SJCRH30 (cell line): ENCODE results near the gene FBXO24. TPM values are rescaled to one million over a fixed set of nuclear protein-coding genes. Genes with fewer than 3 reads are reported as not detected.

Experiments used
- DNase-seq, 2 experiments: peaks; one replicate each; pipeline ENCODE4 v3.0.0-alpha.2; 2015 to 2020
- H3K27ac ChIP-seq: fragments of 250-450 bp; sonication (Bioruptor Pico); 2 replicates; pipeline ENCODE4 v1.5.1; 2020; ENCODE audit warnings: mild to moderate bottlenecking, moderate library complexity
- H3K27me3 ChIP-seq: fragments of 250-450 bp; sonication (Bioruptor Pico); 2 replicates; pipeline ENCODE4 v1.5.1; 2020; ENCODE audit warnings: mild to moderate bottlenecking, moderate library complexity
- H3K36me3 ChIP-seq: fragments of 250-450 bp; sonication (Bioruptor Pico); 2 replicates; pipeline ENCODE4 v1.5.1; 2020; ENCODE audit warnings: mild to moderate bottlenecking, moderate library complexity
- H3K4me1 ChIP-seq: fragments of 250-450 bp; sonication (Bioruptor Pico); 2 replicates; pipeline ENCODE4 v1.5.1; 2020; ENCODE audit warnings: mild to moderate bottlenecking, moderate library complexity
- H3K4me3 ChIP-seq: fragments of 250-450 bp; sonication (Bioruptor Pico); 2 replicates; pipeline ENCODE4 v1.5.1; 2020; ENCODE audit warnings: mild to moderate bottlenecking, moderate library complexity
- H3K9me3 ChIP-seq: fragments of 250-450 bp; sonication (Bioruptor Pico); replicated peaks from 2 replicates; pipeline ENCODE4 v1.5.1; 2020; ENCODE audit warnings: mild to moderate bottlenecking, moderate library complexity
- total RNA-seq: library from RNA; depleted of rRNA; stranded (reverse); fragments of >200 nt; shearing (Covaris generic); gene quantifications from 2 replicates; pipeline ENCODE4 v1.2.3, GENCODE V29; 2014

The FBXO24 gene
- total RNA-seq, 1 experiment from 2014 or later: not detected

DNA sequence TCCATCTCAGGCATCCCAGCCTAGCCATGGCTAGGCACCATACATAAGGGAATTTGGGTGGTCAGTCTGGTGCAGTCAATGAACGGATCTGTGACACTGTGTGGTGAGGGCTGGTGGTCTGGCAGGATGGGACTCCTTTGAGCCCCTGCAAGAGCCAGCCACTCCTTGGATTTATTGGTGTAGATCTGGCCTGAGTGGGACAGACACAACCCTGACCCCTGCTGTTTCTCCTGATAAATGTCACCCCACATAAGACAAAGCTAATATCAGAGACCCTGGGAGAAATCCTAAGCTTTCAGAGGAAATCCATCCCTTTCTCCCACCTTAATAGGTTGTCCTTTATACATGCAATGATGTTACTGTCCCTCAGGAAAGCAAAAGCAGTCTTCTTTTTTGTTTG, 2.3 kb downstream of the FBXO24 start:
- peak in 1 of 2 experiments; percentile 62 for DNase-seq
- H3K9me3 ChIP-seq: no peaks in the 10 kb centered on the region
- H3K36me3 ChIP-seq: peaks cover 2% of the 10 kb centered on the region; the same call in 1 of the 2 replicates
- H3K27me3 ChIP-seq: no peaks in the 10 kb centered on the region
- H3K4me3 ChIP-seq: no peak overlapping the region
- no peak overlapping the region for H3K27ac ChIP-seq
- peaks cover 12% of the 10 kb centered on the region for H3K4me1 ChIP-seq

DNA sequence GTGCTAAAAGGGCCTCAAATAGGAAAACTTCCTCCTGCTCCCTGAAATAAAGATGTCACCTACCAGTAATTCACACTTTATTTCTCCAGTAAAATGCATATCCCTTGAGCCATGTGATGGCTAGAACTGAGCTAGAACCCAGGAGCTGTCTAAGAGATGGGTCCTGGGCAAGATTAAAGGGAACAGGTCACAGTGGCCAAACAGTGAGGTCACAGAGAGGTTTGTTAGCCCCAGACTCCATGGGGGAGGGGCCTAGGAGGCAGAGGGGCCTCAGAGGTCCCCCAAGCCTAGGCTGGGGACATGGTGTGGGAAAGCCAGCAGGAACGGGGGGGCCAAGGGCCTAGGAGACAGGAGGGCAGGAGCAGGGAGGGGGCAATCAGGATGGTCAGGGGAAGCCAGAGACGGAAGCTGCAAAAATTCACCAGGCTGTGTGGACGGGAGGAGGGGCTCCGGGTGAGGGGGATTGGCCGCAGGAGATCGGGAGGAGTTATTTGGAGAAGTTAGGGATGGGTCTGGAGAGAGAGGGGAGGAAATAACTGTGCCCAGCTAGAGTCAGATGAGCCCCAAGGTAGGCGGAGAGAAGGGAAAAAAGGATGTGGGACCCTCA, 3.3 kb downstream of the FBXO24 start:
- Histone ChIP-seq H3K27me3 (no peaks in the 10 kb centered on the region), H3K9me3 (no peaks in the 10 kb centered on the region), H3K27ac (no peak overlapping the region), H3K36me3 (no peaks in the 10 kb centered on the region), H3K4me1 (peaks cover 5% of the 10 kb centered on the region; the same call in 1 of the 2 replicates), H3K4me3 (no peak overlapping the region)
- DNase-seq: no peak

DNA sequence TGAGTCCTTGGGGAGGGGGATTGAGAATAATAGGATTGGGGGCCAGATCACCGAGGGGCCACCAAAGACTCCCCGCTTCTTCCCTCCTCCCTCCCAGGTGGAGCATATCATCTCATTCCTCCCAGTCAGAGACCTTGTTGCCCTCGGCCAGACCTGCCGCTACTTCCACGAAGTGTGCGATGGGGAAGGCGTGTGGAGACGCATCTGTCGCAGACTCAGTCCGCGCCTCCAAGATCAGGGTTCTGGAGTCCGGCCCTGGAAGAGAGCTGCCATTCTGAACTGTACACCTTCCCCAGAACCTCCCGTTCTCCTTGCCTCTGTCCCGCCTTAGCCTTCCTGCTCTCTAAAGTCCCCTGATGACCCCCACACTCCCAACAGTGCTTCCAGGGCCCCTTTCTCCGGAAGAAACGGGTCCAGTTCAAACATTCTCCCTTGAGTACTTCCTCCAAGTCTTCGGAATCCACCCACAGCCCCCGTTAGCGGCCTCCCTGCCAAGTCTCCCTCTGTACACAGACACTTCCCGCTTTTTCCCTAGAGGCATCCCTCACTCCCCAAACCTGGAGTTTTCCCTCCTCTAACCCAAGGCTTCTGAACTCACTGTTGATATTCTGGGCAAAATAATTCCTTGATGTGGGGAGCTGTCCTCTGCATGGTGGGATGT, 4.1 kb downstream of the FBXO24 start:
- DNase-seq: no peak
- H3K27me3 ChIP-seq: no peaks in the 10 kb centered on the region
- no peaks in the 10 kb centered on the region for H3K9me3 ChIP-seq
- no peak overlapping the region for H3K4me3 ChIP-seq
- H3K4me1 ChIP-seq: no peaks in the 10 kb centered on the region
- H3K36me3 ChIP-seq: no peaks in the 10 kb centered on the region
- no peak overlapping the region for H3K27ac ChIP-seq

DNA sequence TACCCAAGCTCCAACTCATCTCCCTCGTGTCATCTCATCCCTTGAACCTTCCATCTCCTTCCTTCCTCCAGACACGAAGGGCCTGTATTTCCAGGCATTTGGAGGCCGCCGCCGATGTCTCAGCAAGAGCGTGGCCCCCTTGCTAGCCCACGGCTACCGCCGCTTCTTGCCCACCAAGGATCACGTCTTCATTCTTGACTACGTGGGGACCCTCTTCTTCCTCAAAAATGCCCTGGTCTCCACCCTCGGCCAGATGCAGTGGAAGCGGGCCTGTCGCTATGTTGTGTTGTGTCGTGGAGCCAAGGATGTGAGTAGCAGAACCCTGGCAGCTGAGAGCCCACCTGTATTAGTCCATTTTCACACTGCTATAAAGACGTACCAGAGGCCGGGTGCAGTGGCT, 5.5 kb downstream of the FBXO24 start:
- Histone ChIP-seq H3K9me3 (no peaks in the 10 kb centered on the region), H3K4me3 (no peak overlapping the region), H3K36me3 (no peaks in the 10 kb centered on the region), H3K27me3 (no peaks in the 10 kb centered on the region), H3K27ac (no peak overlapping the region), H3K4me1 (no peaks in the 10 kb centered on the region)
- DNase-seq: no peak

DNA sequence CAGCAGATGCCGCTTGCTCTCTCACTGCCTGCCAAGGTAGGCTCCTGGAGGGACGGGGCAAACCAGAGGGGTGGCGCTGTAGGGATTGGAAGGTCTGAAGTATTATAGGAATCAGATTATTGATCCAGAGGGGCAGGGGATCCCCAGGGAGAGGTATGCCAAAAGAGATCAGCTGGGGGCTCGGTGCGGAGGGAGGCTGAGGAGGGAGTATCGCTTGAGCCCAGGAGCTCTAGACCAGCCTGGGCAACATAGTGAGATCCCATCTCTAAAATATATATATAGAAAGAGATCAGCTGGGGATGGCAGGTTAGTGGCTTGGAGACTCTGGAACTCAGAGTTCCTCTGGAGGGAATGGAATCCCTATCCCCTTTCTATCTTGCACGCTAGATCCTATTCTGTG, 9.1 kb downstream of the FBXO24 start:
- no peak for DNase-seq
- no peaks in the 10 kb centered on the region for H3K36me3 ChIP-seq

DNA sequence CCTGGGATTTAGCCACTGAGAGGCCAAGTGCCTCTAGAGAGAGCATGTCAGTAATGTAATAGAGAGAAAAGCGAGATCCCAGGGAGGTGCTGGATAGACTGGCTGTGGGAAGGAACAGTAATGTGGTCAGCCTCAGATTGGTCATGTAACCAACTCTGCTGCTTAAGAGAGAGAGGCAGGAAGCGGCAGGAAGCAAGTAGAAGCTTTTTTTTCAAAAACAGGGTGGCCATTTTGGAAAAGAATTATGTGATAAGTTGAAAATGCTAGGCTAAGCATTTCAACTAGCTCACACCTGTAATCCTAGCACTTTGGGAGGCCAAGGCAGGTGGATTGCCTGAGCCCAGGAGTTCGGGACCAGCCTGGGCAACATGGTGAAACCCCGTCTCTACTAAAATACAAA, 12.3 kb downstream of the FBXO24 start:
- Histone ChIP-seq H3K4me1 (peaks cover 15% of the 10 kb centered on the region), H3K27me3 (no peaks in the 10 kb centered on the region), H3K9me3 (no peaks in the 10 kb centered on the region), H3K4me3 (no peak overlapping the region), H3K27ac (no peak overlapping the region), H3K36me3 (no peaks in the 10 kb centered on the region)
- no peak for DNase-seq

More for the DNA sequence above, 9.1 kb downstream of the FBXO24 start:
- Histone ChIP-seq H3K4me1 (no peaks in the 10 kb centered on the region), H3K4me3 (no peak overlapping the region), H3K27me3 (no peaks in the 10 kb centered on the region), H3K27ac (no peak overlapping the region), H3K9me3 (no peaks in the 10 kb centered on the region)

DNA sequence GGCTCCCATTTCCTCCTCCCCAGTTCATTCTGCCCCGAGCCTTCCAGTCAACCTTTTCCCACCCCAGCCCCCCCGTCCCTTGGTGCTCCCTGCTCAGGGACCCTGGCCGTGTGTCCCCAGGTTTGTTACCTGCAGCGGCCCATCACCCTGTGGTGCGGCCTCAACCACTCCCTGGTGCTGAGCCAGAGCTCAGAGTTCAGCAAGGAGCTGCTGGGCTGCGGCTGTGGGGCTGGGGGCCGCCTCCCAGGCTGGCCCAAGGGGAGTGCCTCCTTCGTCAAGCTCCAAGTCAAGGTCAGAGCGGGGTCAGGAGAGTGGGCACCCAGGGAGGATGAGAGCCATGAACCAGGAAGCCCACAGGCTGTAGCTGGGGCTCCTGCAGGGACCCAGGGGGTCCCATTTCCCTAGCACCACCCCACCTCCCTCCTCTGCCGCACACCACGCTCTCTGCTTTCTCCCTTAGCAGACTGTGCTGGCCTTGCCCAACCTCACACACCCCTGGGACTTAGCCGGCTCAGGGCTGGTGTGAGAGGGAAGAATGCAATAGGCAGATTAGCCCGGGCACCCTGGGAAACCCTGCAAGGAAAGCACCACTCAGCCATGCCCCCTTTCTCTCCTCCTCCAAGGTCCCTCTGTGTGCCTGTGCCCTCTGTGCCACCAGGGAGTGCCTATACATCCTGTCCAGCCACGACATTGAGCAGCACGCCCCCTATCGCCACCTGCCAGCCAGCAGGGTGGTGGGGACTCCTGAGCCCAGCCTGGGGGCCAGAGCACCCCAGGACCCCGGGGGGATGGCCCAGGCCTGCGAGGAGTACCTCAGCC, 14.0 kb downstream of the FBXO24 start:
- no peak overlapping the region for H3K27ac ChIP-seq
- no peak overlapping the region for H3K4me3 ChIP-seq

DNA sequence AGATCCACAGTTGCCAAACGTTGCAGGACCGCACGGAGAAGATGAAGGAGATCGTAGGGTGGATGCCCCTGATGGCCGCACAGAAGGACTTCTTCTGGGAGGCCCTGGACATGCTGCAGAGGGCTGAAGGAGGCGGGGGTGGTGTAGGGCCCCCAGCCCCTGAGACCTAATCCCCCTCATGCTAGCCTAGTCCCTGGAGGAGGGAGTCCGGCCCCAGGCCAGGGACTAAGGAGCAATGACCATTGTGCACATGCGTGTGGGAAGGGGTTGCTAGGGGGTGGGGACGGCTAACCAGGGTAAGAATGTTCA, 14.6 kb downstream of the FBXO24 start:
- no peak for DNase-seq
- no peak overlapping the region for H3K27ac ChIP-seq
- no peaks in the 10 kb centered on the region for H3K27me3 ChIP-seq
- H3K4me3 ChIP-seq: no peak overlapping the region
- no peaks in the 10 kb centered on the region for H3K9me3 ChIP-seq
- peaks cover 15% of the 10 kb centered on the region for H3K4me1 ChIP-seq
- H3K36me3 ChIP-seq: no peaks in the 10 kb centered on the region

More for the DNA sequence above, 14.0 kb downstream of the FBXO24 start:
- Histone ChIP-seq H3K36me3 (no peaks in the 10 kb centered on the region), H3K27me3 (no peaks in the 10 kb centered on the region), H3K4me1 (peaks cover 15% of the 10 kb centered on the region), H3K9me3 (no peaks in the 10 kb centered on the region)
- no peak for DNase-seq

DNA sequence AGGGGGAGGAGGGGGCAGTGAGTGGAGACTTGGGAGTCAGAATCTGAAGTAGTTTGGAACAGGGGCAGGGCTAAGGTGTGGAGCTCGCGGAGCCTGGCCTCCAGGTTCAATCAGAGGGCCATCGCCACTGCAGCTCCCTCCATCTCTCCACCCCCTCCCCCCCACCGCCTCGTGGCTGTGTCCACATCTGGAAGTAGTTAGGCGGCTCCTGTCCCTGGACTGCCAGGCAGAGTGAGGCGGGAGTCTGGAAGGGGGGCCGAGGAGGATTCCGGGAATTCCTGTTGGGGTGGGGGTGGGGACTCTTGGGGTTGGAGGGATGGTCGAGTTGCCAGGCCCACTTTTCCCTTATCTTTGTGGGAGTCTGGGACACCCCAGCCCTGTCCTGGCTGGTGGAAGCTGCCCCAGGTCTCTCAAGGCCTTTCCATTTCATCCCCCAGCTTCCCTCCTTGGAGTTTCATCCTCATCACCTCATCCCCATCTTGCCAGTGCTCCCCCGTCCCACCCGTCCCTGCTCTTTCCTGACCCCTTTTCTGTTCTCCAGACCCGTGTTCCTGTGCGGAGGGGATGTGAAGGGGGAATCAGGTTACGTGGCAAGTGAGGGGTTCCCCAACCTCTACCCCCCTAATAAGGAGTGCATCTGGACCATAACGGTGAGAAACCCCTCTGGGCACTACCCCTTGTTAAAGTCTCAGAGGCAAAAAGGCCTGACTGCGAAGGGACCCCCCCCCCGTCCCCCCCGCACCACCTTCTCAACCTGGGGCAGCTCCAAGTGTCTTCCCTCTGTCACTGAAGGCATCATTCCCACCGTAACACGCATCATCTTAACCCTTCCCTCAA, 17.0 kb downstream of the FBXO24 start:
- peak; percentile 62 to 68 for DNase-seq
- no peaks in the 10 kb centered on the region for H3K36me3 ChIP-seq
- H3K9me3 ChIP-seq: no peaks in the 10 kb centered on the region
- H3K4me3 ChIP-seq: peak overlapping the region; percentile 66
- peaks cover 15% of the 10 kb centered on the region for H3K4me1 ChIP-seq
- peak overlapping the region; percentile 37; the same call in 1 of the 2 replicates for H3K27ac ChIP-seq
- H3K27me3 ChIP-seq: no peaks in the 10 kb centered on the region

DNA sequence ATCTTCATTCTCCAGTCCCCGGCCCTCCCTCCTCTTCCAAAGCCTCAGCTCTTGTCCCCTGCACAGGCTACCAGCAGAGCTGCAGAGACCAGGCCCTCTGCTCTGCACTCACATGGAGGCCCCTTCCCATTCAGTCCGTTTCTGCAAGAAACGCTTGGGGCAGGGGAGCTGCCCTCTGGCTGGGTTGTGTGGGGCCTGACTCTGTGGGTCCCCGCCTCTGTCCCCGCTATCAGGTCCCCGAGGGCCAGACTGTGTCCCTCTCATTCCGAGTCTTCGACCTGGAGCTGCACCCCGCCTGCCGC, 17.5 kb downstream of the FBXO24 start:
- H3K4me3 ChIP-seq: peak overlapping the region; percentile 66
- H3K27ac ChIP-seq: no peak overlapping the region; the same call in 1 of the 2 replicates
- no peaks in the 10 kb centered on the region for H3K9me3 ChIP-seq
- no peaks in the 10 kb centered on the region for H3K36me3 ChIP-seq
- H3K4me1 ChIP-seq: peaks cover 15% of the 10 kb centered on the region
- no peaks in the 10 kb centered on the region for H3K27me3 ChIP-seq
- DNase-seq: peak; percentile 53 to 71

DNA sequence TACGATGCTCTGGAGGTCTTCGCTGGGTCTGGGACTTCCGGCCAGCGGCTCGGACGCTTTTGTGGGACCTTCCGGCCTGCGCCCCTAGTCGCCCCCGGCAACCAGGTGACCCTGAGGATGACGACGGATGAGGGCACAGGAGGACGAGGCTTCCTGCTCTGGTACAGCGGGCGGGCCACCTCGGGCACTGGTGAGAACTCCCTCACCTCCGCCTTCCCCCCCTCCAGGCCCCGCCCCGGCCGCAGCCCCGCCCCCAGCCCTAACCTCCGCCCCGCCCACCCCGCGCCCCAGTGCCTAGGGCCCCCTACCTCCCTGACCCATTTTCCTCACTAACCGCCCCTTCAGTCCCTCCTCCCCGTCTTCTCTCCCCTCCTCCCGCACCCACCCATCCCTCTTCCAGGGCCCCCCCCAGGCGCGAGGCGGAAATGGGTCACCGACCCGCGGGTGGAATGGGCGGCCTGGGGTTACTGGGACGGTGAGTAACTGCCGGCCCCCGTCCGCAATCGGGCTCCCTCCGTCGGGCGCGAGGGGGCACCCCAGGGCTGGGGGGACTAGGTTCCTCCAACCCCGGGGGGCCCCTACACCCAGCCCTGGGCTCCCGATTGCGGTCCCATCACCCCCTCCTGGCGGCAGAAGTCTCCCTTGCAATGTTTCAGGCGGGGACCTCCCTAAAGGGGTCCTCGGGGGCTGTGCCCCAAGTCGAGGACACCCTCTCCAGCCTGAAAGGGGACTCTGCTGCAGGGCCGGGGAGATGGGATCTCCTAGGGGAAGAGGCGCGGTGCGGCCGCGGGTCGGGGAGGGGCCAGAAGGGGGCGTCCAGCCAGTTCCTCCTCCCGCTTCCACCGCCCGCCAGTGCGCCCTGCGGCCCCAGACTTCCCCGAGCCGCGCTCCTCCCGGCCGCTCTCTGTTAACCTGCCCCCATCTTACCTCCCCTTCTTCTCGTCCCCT, 18.2 kb downstream of the FBXO24 start:
- Histone ChIP-seq H3K4me1 (peaks cover 15% of the 10 kb centered on the region), H3K27me3 (no peaks in the 10 kb centered on the region), H3K9me3 (no peaks in the 10 kb centered on the region), H3K4me3 (peak overlapping the region; percentile 66), H3K27ac (peak overlapping the region; percentile 44), H3K36me3 (no peaks in the 10 kb centered on the region)
- DNase-seq: peak; percentile 89 to 90

DNA sequence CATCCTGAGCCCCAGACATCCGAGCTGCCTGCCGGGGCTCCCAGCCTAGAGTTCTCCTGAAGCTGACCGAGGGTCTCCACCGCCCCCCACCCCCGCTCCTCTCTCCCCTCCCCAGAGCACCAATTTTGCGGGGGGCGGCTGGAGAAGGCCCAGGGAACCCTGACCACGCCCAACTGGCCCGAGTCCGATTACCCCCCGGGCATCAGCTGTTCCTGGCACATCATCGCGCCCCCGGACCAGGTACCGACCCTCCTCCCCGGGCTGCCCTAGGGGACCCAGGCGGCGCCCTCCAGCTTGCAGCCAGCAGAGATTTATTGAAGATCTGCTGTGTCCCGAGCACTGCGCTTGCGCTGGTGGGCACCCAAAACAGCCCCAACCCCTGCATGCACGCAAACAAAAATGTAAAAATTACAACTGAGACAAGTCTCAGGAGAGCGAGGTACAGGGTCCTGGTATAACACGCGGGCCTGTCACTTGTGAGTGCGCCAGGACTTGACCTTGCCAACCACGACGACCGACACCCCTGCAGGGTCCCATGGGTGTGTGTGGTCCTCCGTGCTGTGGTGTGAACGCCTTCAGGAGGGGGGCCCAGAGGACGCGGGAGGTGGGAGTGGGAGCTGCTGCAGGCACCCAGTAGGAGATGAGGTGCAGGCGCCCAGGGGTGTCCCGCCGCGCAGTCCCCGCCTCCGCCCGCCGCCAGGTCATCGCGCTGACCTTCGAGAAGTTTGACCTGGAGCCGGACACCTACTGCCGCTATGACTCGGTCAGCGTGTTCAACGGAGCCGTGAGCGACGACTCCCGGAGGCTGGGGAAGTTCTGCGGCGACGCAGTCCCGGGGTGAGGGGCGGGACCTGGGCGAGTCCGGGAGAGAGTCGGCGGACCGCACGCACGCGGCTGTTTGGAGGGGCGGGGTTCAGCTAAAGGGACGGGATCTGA, 19.1 kb downstream of the FBXO24 start:
- Histone ChIP-seq H3K27me3 (no peaks in the 10 kb centered on the region), H3K9me3 (no peaks in the 10 kb centered on the region), H3K4me3 (peak overlapping the region; percentile 66), H3K36me3 (no peaks in the 10 kb centered on the region), H3K27ac (peak overlapping the region; percentile 44), H3K4me1 (peaks cover 15% of the 10 kb centered on the region)
- peak in 1 of 2 experiments; percentile 51 for DNase-seq

DNA sequence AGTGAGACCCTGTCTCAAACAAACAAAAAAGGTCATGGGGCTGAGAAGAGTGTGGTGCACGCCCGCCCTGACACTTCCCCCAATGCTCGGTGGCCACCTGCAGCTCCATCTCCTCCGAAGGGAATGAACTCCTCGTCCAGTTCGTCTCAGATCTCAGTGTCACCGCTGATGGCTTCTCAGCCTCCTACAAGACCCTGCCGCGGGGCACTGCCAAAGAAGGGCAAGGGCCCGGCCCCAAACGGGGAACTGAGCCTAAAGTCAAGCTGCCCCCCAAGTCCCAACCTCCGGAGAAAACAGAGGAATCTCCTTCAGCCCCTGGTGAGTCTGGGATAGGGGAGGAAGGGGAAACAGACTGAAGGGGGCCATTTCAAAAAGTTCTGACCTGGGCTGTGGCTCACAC, 20.2 kb downstream of the FBXO24 start:
- Histone ChIP-seq H3K36me3 (no peaks in the 10 kb centered on the region), H3K4me1 (peaks cover 14% of the 10 kb centered on the region)

More for the DNA sequence above, 20.2 kb downstream of the FBXO24 start:
- Histone ChIP-seq H3K4me3 (no peak overlapping the region), H3K9me3 (no peaks in the 10 kb centered on the region), H3K27me3 (no peaks in the 10 kb centered on the region), H3K27ac (no peak overlapping the region)
- DNase-seq: no peak
